Bone marrow (tissue), 2 donors: ENCODE data around the gene TBC1D3D.
"Not testable (repeated sequence)": the region's sequence is repeated elsewhere in the genome, so short reads cannot be mapped to it uniquely, and the experiment has no call there.

Experiments
- DNase-seq, 2 donors: peaks; one replicate each; lab custom pipeline; 2025; lab: John Stamatoyannopoulos, UW

TBC1D3D gene

DNA sequence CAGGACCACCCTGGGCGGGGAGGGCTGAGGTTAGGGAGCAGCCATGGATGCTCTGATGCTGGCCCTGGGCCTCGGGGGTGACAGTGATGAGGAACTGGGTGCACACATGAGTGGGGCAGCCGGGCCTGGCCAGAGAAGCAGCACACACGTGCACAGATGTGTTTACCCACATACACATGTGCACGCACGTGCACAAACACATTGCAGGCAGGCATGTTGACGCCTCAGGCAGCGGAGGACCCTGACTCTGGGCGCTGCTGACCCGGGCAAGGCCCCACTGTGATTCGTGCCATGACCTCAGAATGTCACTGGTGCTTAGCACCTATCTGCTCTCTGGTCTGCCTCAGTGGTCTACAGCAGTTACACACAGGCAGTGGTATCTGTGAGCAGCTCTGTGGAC is at the start of gene TBC1D3D:
Gene TBC1D3D, plus strand, starts transcription at position 301 of the 400 bp plus-strand sequence. CDS start 1,585 bp downstream, outside the sequence.
- DNase-seq: not testable (repeated sequence)

DNA sequence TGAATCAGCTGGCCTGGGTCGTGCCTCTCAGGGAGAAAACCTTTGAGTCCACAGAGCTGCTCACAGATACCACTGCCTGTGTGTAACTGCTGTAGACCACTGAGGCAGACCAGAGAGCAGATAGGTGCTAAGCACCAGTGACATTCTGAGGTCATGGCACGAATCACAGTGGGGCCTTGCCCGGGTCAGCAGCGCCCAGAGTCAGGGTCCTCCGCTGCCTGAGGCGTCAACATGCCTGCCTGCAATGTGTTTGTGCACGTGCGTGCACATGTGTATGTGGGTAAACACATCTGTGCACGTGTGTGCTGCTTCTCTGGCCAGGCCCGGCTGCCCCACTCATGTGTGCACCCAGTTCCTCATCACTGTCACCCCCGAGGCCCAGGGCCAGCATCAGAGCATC is 14.8 kb upstream of the TBC1D3D start, which contains the start of gene TBC1D3L:
Gene TBC1D3L, minus strand, starts transcription at position 101 of the 400 bp plus-strand sequence. CDS start 1,540 bp downstream, outside the sequence.
- not testable (repeated sequence) for DNase-seq
